ENCODE results near the gene CTDSPL.

Gene CTDSPL

GRCh38 chr3:37954881-37955280, 93.2 kb downstream of the CTDSPL start:
- H3K4me3 Mint-ChIP-seq: no peak overlapping the region

GRCh38 chr3:37955918-37956707, 94.4 kb downstream of the CTDSPL start:
- Mint-ChIP-seq H3K4me1 (peaks cover 33% of the 10 kb centered on the region), H3K27ac (peak overlapping the region; percentile 78), H3K4me3 (peak overlapping the region; percentile 19), H3K36me3 (no peaks in the 10 kb centered on the region), H3K9me3 (no peaks in the 10 kb centered on the region), H3K27me3 (no peaks in the 10 kb centered on the region)

More at GRCh38 chr3:37954881-37955280, 93.2 kb downstream of the CTDSPL start:
- no peak overlapping the region for H3K27ac Mint-ChIP-seq
- no peaks in the 10 kb centered on the region for H3K36me3 Mint-ChIP-seq
- H3K27me3 Mint-ChIP-seq: no peaks in the 10 kb centered on the region
- peaks cover 33% of the 10 kb centered on the region for H3K4me1 Mint-ChIP-seq
- no peaks in the 10 kb centered on the region for H3K9me3 Mint-ChIP-seq

- H3K9me3 Mint-ChIP-seq: no peaks in the 10 kb centered on the region
- H3K27ac Mint-ChIP-seq: peak overlapping the region; percentile 97
- no peaks in the 10 kb centered on the region for H3K27me3 Mint-ChIP-seq
- peak overlapping the region; percentile 70 for H3K4me3 Mint-ChIP-seq
- H3K36me3 Mint-ChIP-seq: no peaks in the 10 kb centered on the region
- H3K4me1 Mint-ChIP-seq: peaks cover 33% of the 10 kb centered on the region
These were observed 95.3 kb downstream of the CTDSPL start for GRCh38 chr3:37956723-37957538.

GRCh38 chr3:37957539-37957936, 95.9 kb downstream of the CTDSPL start:
- Mint-ChIP-seq H3K36me3 (no peaks in the 10 kb centered on the region), H3K27ac (peak overlapping the region; percentile 97), H3K27me3 (no peaks in the 10 kb centered on the region), H3K9me3 (no peaks in the 10 kb centered on the region), H3K4me3 (peak overlapping the region; percentile 70), H3K4me1 (peaks cover 33% of the 10 kb centered on the region)

GRCh38 chr3:37961622-37962431, 100.1 kb downstream of the CTDSPL start:
- Mint-ChIP-seq H3K27me3 (no peaks in the 10 kb centered on the region), H3K4me3 (no peak overlapping the region), H3K4me1 (peaks cover 16% of the 10 kb centered on the region), H3K36me3 (no peaks in the 10 kb centered on the region), H3K27ac (no peak overlapping the region), H3K9me3 (no peaks in the 10 kb centered on the region)

- Mint-ChIP-seq H3K4me3 (no peak overlapping the region), H3K27ac (no peak overlapping the region), H3K4me1 (peaks cover 6% of the 10 kb centered on the region), H3K9me3 (no peaks in the 10 kb centered on the region), H3K27me3 (no peaks in the 10 kb centered on the region), H3K36me3 (no peaks in the 10 kb centered on the region)
These were observed 101.3 kb downstream of the CTDSPL start for GRCh38 chr3:37963016-37963415.

GRCh38 chr3:37963635-37964034, 102.0 kb downstream of the CTDSPL start:
- Mint-ChIP-seq H3K27ac (no peak overlapping the region), H3K4me3 (no peak overlapping the region), H3K4me1 (peaks cover 4% of the 10 kb centered on the region), H3K27me3 (no peaks in the 10 kb centered on the region), H3K36me3 (no peaks in the 10 kb centered on the region), H3K9me3 (no peaks in the 10 kb centered on the region)

- Mint-ChIP-seq H3K27me3 (no peaks in the 10 kb centered on the region), H3K36me3 (no peaks in the 10 kb centered on the region), H3K27ac (no peak overlapping the region), H3K4me1 (peaks cover 4% of the 10 kb centered on the region), H3K9me3 (no peaks in the 10 kb centered on the region), H3K4me3 (no peak overlapping the region)
These were observed 102.5 kb downstream of the CTDSPL start for GRCh38 chr3:37964146-37964545.

GRCh38 chr3:37964716-37965115, 103.0 kb downstream of the CTDSPL start:
- Mint-ChIP-seq H3K4me3 (no peak overlapping the region), H3K4me1 (peaks cover 4% of the 10 kb centered on the region), H3K9me3 (no peaks in the 10 kb centered on the region), H3K27me3 (no peaks in the 10 kb centered on the region), H3K36me3 (no peaks in the 10 kb centered on the region), H3K27ac (no peak overlapping the region)

- no peak overlapping the region for H3K27ac Mint-ChIP-seq
- peaks cover 4% of the 10 kb centered on the region for H3K4me1 Mint-ChIP-seq
- H3K27me3 Mint-ChIP-seq: no peaks in the 10 kb centered on the region
- no peaks in the 10 kb centered on the region for H3K36me3 Mint-ChIP-seq
- no peak overlapping the region for H3K4me3 Mint-ChIP-seq
- H3K9me3 Mint-ChIP-seq: no peaks in the 10 kb centered on the region
These were observed 105.7 kb downstream of the CTDSPL start for GRCh38 chr3:37967260-37967881.

- H3K4me1 Mint-ChIP-seq: peaks cover 1% of the 10 kb centered on the region
- H3K27me3 Mint-ChIP-seq: no peaks in the 10 kb centered on the region
- no peaks in the 10 kb centered on the region for H3K36me3 Mint-ChIP-seq
- H3K27ac Mint-ChIP-seq: no peak overlapping the region
- H3K9me3 Mint-ChIP-seq: no peaks in the 10 kb centered on the region
- no peak overlapping the region for H3K4me3 Mint-ChIP-seq
These were observed 106.5 kb downstream of the CTDSPL start for GRCh38 chr3:37968199-37968598.

GRCh38 chr3:37968813-37969595, 107.3 kb downstream of the CTDSPL start:
- Mint-ChIP-seq H3K36me3 (no peaks in the 10 kb centered on the region), H3K27me3 (no peaks in the 10 kb centered on the region), H3K4me1 (no peaks in the 10 kb centered on the region), H3K9me3 (no peaks in the 10 kb centered on the region), H3K4me3 (no peak overlapping the region), H3K27ac (no peak overlapping the region)

- H3K4me3 Mint-ChIP-seq: no peak overlapping the region
- H3K27ac Mint-ChIP-seq: no peak overlapping the region
- no peaks in the 10 kb centered on the region for H3K27me3 Mint-ChIP-seq
- no peaks in the 10 kb centered on the region for H3K9me3 Mint-ChIP-seq
- peaks cover 1% of the 10 kb centered on the region for H3K4me1 Mint-ChIP-seq
- H3K36me3 Mint-ChIP-seq: no peaks in the 10 kb centered on the region
These were observed 108.0 kb downstream of the CTDSPL start for GRCh38 chr3:37969596-37970100.

GRCh38 chr3:37970802-37971201, 109.1 kb downstream of the CTDSPL start:
- Mint-ChIP-seq H3K9me3 (no peaks in the 10 kb centered on the region), H3K36me3 (no peaks in the 10 kb centered on the region), H3K27me3 (no peaks in the 10 kb centered on the region), H3K4me3 (no peak overlapping the region), H3K27ac (no peak overlapping the region), H3K4me1 (peaks cover 4% of the 10 kb centered on the region)
